HG02938 (cell line): Measurements from ENCODE around the gene AR.

Experiments
- ATAC-seq: cut with Tn5 transposase; IDR thresholded peaks from one replicate; pipeline ENCODE4 v1.9.1; 2021; ENCODE audit warnings: mild to moderate bottlenecking, moderate library complexity; ENCODE audit not compliant: unreplicated experiment

Gene AR, protein sequence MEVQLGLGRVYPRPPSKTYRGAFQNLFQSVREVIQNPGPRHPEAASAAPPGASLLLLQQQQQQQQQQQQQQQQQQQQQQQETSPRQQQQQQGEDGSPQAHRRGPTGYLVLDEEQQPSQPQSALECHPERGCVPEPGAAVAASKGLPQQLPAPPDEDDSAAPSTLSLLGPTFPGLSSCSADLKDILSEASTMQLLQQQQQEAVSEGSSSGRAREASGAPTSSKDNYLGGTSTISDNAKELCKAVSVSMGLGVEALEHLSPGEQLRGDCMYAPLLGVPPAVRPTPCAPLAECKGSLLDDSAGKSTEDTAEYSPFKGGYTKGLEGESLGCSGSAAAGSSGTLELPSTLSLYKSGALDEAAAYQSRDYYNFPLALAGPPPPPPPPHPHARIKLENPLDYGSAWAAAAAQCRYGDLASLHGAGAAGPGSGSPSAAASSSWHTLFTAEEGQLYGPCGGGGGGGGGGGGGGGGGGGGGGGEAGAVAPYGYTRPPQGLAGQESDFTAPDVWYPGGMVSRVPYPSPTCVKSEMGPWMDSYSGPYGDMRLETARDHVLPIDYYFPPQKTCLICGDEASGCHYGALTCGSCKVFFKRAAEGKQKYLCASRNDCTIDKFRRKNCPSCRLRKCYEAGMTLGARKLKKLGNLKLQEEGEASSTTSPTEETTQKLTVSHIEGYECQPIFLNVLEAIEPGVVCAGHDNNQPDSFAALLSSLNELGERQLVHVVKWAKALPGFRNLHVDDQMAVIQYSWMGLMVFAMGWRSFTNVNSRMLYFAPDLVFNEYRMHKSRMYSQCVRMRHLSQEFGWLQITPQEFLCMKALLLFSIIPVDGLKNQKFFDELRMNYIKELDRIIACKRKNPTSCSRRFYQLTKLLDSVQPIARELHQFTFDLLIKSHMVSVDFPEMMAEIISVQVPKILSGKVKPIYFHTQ

GRCh38 chrX:67543818-67544217, at the start of gene AR:
AR (plus strand) TSS chrX:67544021; CDS start chrX:67545147, 1,126 bp downstream.
- no peak for ATAC-seq

DNA sequence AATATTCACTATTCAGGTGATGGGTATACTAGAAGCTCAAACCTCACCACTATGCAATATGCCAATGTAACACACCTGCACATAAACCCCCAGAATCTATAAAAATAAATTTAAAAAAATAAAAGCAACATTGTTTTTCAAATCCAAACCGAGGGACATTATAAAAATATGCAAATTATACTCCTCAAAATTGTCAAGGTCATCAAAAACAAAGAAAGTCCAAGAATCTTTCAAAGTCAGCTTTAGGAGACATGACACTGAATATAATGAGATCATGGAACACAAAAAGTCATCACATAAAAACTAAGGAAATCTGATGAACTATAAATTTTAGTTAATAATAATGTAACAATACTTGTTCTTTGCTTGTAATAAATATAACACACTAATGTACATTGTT, 43.2 kb upstream of the AR start:
- ATAC-seq, result no peak

DNA sequence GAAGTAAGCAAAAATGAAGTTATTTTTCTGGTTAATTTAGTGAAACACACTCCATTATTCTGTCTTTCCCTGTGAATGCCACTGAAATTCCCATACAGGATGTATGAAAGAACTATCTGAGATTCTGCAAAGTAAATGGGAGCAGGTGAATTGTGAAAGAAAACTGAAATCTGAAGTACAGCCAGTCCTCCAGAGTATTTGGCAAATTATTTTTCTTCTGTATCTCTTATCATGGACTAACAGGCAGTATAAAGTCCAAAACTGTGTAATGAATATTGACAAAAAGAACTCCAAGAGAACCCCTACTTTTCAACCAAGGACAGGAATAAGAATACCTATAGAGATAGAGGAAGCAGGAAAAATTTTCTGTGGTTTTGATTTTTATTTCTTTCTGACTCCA, 40.8 kb upstream of the AR start:
- ATAC-seq, result no peak

DNA sequence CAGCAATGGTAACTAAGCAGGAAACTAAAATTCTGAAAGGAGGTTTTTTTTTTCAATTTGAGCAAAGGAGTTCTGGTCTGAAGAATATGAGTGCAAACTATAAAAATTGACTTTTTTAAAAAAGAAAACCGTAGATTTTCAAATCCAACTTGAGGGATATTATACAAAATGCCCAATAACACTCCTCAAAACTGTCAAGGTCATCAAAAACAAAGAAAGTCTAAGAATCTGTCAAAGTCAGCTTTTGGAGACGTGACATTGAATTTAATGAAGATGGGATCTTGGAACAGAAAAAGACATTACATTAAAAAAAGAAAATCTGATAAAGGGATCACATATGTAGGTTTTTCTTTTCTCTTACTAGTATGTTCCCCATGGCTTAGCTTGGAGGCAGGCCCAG, 40.4 kb upstream of the AR start:
- ATAC-seq, result no peak

DNA sequence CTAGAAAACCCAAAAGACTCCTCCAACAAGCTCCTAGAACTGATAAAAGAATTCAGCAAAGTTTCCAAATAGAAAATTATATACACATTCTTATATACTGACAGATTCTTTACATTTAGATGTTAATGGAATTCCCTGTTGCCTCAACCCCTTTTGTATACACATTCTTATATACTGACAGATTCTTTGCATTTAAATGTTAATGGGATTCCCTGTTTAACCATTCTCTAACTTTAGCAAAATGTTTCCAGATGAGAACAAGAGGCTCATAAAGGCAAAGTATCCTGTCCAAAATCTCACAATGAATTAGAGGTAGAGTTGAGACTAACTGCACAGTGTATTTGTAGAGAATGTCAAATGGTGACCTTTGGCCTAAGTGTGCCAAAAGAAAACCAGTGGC, 23.1 kb upstream of the AR start:
- no peak for ATAC-seq

GRCh38 chrX:67523002-67523681, 20.7 kb upstream of the AR start:
- ATAC-seq, result no peak

- no peak for ATAC-seq
Observed at GRCh38 chrX:67523932-67524331, 19.9 kb upstream of the AR start.

DNA sequence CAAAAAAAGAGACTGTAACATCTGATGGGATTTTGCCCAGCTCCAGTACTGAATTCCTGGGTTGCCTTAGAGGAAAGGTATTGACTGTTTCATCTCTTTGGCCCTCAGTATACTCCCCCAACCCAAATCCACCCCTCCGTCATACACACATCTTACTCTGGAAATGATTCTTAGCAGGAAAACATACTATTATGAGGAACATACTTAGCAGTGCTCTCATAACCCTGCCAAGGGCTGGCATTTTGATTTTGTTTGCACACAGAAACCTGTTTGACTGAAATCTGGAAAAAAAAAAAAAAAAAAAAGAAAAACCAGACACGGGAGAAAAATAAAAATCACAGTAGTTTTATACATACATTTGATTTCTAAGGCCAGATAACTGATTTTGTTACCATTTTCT, 19.4 kb upstream of the AR start:
- ATAC-seq, result no peak

DNA sequence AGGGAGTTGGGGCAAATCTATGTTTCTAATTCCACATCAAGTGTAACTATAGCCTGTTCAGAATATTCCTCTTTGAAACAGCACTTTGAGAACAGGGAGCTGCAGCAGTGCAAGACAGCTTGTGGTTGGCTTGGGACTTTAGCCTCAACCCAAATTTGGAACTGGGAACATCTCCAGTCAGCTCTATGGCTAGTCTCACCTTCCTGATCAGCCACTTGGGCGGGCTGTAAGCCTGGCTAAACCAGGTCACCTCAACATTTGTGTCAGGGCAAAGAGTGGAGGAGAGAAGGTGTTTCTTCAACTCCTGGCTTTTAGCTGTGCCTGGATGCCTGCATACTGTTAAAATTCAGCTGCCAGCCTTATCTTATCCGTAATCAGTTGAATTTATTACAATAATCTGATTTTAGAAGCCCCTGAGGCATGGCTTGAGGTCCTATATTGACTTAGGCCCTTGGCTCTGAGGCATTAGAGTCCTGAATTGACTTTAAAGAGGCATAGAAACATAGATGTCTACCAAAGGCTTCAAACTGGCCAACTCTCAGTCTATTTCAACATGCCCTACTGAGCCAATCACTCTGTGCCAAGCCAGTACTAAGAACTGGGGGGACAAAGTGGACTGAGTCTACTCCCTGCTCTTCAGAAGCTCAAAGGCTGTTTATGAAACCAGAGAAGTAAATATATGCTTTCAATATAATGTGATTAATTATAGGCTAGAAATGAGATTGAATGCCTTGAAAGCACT, 18.7 kb upstream of the AR start:
- ATAC-seq, result no peak

DNA sequence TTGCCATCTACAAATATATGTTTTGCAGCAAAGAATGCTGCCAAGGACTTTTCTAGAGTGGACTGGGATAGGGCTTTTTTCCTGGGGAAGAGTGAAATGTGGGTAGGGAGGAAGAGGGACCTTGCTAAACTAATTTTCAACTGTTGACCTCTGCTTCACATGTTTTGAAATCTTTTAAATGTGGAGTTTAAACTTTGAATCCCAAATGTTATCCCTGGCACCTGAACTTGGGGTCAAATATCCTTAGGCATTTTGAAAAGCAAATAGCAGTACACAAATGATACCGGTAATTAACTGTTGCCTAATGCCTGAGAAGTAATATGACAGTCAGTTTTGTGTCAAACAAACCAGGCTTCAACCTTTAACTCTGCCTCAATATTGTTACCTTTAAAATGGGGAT, 7.3 kb upstream of the AR start:
- no peak for ATAC-seq

DNA sequence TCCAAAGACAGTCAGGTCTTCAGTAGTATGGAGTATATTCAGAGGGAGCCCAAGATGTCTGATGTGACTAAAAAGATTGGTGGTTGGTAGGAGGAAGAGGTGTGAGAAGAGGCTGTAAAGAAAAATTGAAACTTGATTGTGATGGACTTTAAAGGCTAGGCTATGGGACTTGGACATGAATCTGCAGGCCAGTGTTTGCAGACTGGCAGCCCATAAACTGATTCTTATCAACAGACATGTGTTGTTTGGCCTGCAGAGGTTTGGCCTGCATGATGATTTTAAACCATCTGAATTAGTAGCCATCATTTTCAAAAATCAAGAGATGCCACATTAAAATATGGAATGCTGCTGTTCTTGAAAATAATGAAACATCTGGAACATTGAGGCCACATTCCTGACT, 5.4 kb upstream of the AR start:
- ATAC-seq, result no peak

GRCh38 chrX:67544281-67545035, 637 bp downstream of the AR start:
- no peak for ATAC-seq

GRCh38 chrX:67545036-67545821, 1.4 kb downstream of the AR start:
- ATAC-seq, result no peak

DNA sequence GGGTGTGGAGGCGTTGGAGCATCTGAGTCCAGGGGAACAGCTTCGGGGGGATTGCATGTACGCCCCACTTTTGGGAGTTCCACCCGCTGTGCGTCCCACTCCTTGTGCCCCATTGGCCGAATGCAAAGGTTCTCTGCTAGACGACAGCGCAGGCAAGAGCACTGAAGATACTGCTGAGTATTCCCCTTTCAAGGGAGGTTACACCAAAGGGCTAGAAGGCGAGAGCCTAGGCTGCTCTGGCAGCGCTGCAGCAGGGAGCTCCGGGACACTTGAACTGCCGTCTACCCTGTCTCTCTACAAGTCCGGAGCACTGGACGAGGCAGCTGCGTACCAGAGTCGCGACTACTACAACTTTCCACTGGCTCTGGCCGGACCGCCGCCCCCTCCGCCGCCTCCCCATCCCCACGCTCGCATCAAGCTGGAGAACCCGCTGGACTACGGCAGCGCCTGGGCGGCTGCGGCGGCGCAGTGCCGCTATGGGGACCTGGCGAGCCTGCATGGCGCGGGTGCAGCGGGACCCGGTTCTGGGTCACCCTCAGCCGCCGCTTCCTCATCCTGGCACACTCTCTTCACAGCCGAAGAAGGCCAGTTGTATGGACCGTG, 2.2 kb downstream of the AR start:
- no peak for ATAC-seq

GRCh38 chrX:67546496-67547423, 2.9 kb downstream of the AR start:
- ATAC-seq, result no peak

- no peak for ATAC-seq
Observed at GRCh38 chrX:67555578-67556203, 11.9 kb downstream of the AR start.

DNA sequence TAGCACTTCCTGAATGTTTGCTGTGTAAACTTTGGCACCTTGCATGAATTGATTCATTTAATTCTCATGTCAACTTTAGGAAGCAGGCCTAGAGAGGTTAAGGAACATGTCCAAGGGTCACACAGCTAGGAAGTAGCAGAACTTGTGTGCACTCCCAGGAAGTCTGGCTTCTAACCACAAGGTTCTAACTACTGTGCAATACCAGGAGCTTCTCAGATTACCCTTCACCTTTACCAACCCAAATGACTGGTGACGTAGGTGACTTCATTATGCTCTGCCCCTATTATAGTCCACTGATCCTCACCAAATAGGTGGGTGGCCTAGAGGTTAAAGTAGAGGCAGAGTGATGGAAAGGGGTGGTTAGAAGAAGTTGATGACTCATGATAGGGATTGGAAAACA, 14.4 kb downstream of the AR start:
- ATAC-seq, result no peak
